ENCODE measurements around the gene CCDC174.

The CCDC174 gene

GRCh38 chr3:14657579-14657978 lies 6.0 kb downstream of the CCDC174 start:
- DNase-seq: no peak

GRCh38 chr3:14658978-14659377 lies 7.4 kb downstream of the CCDC174 start:
- DNase-seq: no peak

GRCh38 chr3:14660942-14661341 lies 9.4 kb downstream of the CCDC174 start:
- no peak for DNase-seq

- no peak for DNase-seq
Observed at GRCh38 chr3:14663396-14664135, 12.0 kb downstream of the CCDC174 start.

GRCh38 chr3:14664170-14664569 lies 12.6 kb downstream of the CCDC174 start:
- DNase-seq: no peak

- DNase-seq: no peak
Observed at GRCh38 chr3:14672588-14672987, 21.0 kb downstream of the CCDC174 start.

- no peak for DNase-seq
Observed at GRCh38 chr3:14674841-14675240, 23.3 kb downstream of the CCDC174 start, which contains the start of gene C3orf20. TSS of gene C3orf20 (plus strand) at chr3:14675141. CDS start at chr3:14682714, 7,573 bp downstream.

GRCh38 chr3:14676881-14677280 lies 25.3 kb downstream of the CCDC174 start:
- no peak for DNase-seq

- DNase-seq: no peak
Observed at GRCh38 chr3:14678015-14678503, 26.5 kb downstream of the CCDC174 start.

- no peak for DNase-seq
Observed at GRCh38 chr3:14680115-14680514, 28.6 kb downstream of the CCDC174 start.

- DNase-seq: no peak
Observed at GRCh38 chr3:14680716-14681115, 29.2 kb downstream of the CCDC174 start.

- no peak for DNase-seq
Observed at GRCh38 chr3:14684447-14684846, 32.9 kb downstream of the CCDC174 start.

- no peak for DNase-seq
Observed at GRCh38 chr3:14685179-14685578, 33.6 kb downstream of the CCDC174 start.

GRCh38 chr3:14687360-14687759 lies 35.8 kb downstream of the CCDC174 start:
- DNase-seq: no peak

GRCh38 chr3:14688525-14688924 lies 37.0 kb downstream of the CCDC174 start:
- no peak for DNase-seq

- no peak for DNase-seq
Observed at GRCh38 chr3:14689247-14689980, 37.9 kb downstream of the CCDC174 start.

- peak in 1 of 2 donors; percentile 4 for DNase-seq
Observed at GRCh38 chr3:14691239-14691638, 39.7 kb downstream of the CCDC174 start.

- DNase-seq: no peak
Observed at GRCh38 chr3:14691719-14692118, 40.2 kb downstream of the CCDC174 start.

- DNase-seq: no peak
Observed at GRCh38 chr3:14698601-14699244, 47.2 kb downstream of the CCDC174 start.

GRCh38 chr3:14699643-14700042 lies 48.1 kb downstream of the CCDC174 start:
- no peak for DNase-seq

GRCh38 chr3:14700891-14701290 lies 49.3 kb downstream of the CCDC174 start:
- DNase-seq: no peak

GRCh38 chr3:14701676-14702075 lies 50.1 kb downstream of the CCDC174 start:
- DNase-seq: no peak

- DNase-seq: no peak
Observed at GRCh38 chr3:14703128-14703750, 51.7 kb downstream of the CCDC174 start.
